ENCODE results near the gene PAF1.

- no peak for TF ChIP-seq POLR2A (IDR thresholded peaks at IDR 0.05)
- TF ChIP-seq CTCF (IDR thresholded peaks at IDR 0.05), result no peak
Measured at GRCh38 chr19:39341129-39341718, 49.7 kb downstream of the PAF1 start.
